K562 (cell line): ENCODE data around the gene BTBD1. TPM values are rescaled to one million over a fixed set of nuclear protein-coding genes. Genes with fewer than 3 reads are reported as not detected.
A peak's percentile ranks its signal among the peaks of the same experiment; 100 is the strongest.
"Not testable (repeated sequence)": the region's sequence is repeated elsewhere in the genome, so short reads cannot be mapped to it uniquely, and the experiment has no call there.

Experiments
- ATAC-seq: fragments of 200-7000 bp; cut with Tn5 transposase; 3 replicates; pipeline ENCODE4 v1.9.1; 2020; ENCODE audit warnings: moderate library complexity
- BruUV-seq: library from RNA; stranded (reverse); fragments of 400-500 nt; replicated peaks from 2 replicates; lab custom pipeline; 2021; lab: Mats Ljungman, UMichigan
- CTCF ChIA-PET: fragments of 300-600 bp; formaldehyde crosslinking; extraction: SDS; loops from one replicate; lab custom pipeline; 2021; ENCODE audit warnings: low intra/inter-chr PET ratio; lab: Yijun Ruan, JAX
- POLR2A ChIA-PET: fragments of 300-600, 350-650 bp; sonication (Branson Sonifier 250); formaldehyde crosslinking; extraction: SDS; loops from one replicate; lab custom pipeline; 2021; ENCODE audit warnings: antibody characterized with exemption, inconsistent platforms; lab: Yijun Ruan, JAX
- DNase-seq, 4 experiments: peaks; one replicate each; pipeline versions ENCODE4 v3.0.0 to v3.0.0-alpha.2; 2011 to 2018; ENCODE audit warnings: low spot score in 3 of 4, mixed read lengths in 3 of 4; ENCODE audit errors: extremely low read depth in 1 of 4
- FAIRE-seq: peaks from 2 replicates; lab custom pipeline; 2011; peaks lifted over from hg19 to GRCh38; lab: Jason Lieb, UNC
- H2AFZ ChIP-seq: 2 replicates; pipeline ENCODE4 v1.6.0; 2011; ENCODE audit warnings: low read depth, low read length, control low read depth, inconsistent platforms
- H3K27ac ChIP-seq: fragments of 200-600 bp; 3 replicates; pipeline ENCODE4 v1.8.0; 2011; ENCODE audit warnings: low read depth, mild to moderate bottlenecking, control low read depth, inconsistent platforms, low read length, moderate library complexity, mixed read lengths; ENCODE audit errors: extremely low read depth
- H3K27me3 ChIP-seq, 2 experiments: fragments of 300-600 bp in 1 of 2; 2 replicates in 1 of 2; 3 replicates in 1 of 2; pipeline versions ENCODE4 v1.6.0 to v1.8.0; 2011; ENCODE audit warnings: inconsistent platforms in 2 of 2, low read length in 2 of 2, mild to moderate bottlenecking in 1 of 2, mixed read lengths in 1 of 2, moderate library complexity in 1 of 2; ENCODE audit not compliant: control insufficient read depth in 2 of 2, insufficient read depth in 2 of 2
- H3K36me3 ChIP-seq: fragments of 300-600 bp; 3 replicates; pipeline ENCODE4 v1.8.0; 2011; ENCODE audit warnings: mild to moderate bottlenecking, low read length, inconsistent platforms; ENCODE audit not compliant: control insufficient read depth, insufficient read depth
- H3K4me1 ChIP-seq, 2 experiments: fragments of 200-600 bp in 1 of 2; replicated peaks in 1 of 2; 2 replicates in 1 of 2; 3 replicates in 1 of 2; pipeline versions ENCODE4 v1.5.1 to v1.8.0; 2011; ENCODE audit warnings: inconsistent platforms in 2 of 2, low read length in 2 of 2, mild to moderate bottlenecking in 1 of 2, mixed read lengths in 1 of 2, moderate library complexity in 1 of 2; ENCODE audit not compliant: control insufficient read depth in 2 of 2, insufficient read depth in 2 of 2
- H3K4me2 ChIP-seq: 2 replicates; pipeline ENCODE4 v1.6.1; 2011; ENCODE audit warnings: low read length, control low read depth, inconsistent platforms, mixed read lengths; ENCODE audit not compliant: insufficient read depth
- H3K4me3 ChIP-seq: fragments of 200-600 bp; sonication (generic), shearing (Covaris generic); 2 replicates; pipeline ENCODE4 v1.5.1; 2016; ENCODE audit warnings: control low read depth, inconsistent platforms
- H3K79me2 ChIP-seq: fragments of 200-600 bp; 3 replicates; pipeline ENCODE4 v1.8.0; 2011; ENCODE audit warnings: low read length, inconsistent platforms; ENCODE audit not compliant: control insufficient read depth, insufficient read depth
- H3K9ac ChIP-seq, 2 experiments: 2 replicates each; pipeline versions ENCODE4 v1.6.0 to v1.6.1; 2011; ENCODE audit warnings: low read depth in 2 of 2, low read length in 2 of 2, control low read depth in 1 of 2, inconsistent platforms in 1 of 2, mild to moderate bottlenecking in 1 of 2, mixed read lengths in 1 of 2; ENCODE audit not compliant: insufficient read depth in 1 of 2
- H3K9me1 ChIP-seq: one replicate; pipeline ENCODE4 v1.6.0; 2011; ENCODE audit warnings: inconsistent platforms, mild to moderate bottlenecking, low read length, moderate library complexity; ENCODE audit not compliant: control insufficient read depth, insufficient read depth
- H3K9me3 ChIP-seq: replicated peaks from 2 replicates; pipeline ENCODE4 v1.5.1; 2011; ENCODE audit warnings: low read depth, low read length, inconsistent platforms; ENCODE audit not compliant: control insufficient read depth, insufficient read depth
- H4K20me1 ChIP-seq: replicated peaks from 2 replicates; pipeline ENCODE4 v1.6.1; 2011; ENCODE audit warnings: low read length, inconsistent platforms, mixed read lengths; ENCODE audit not compliant: control insufficient read depth, insufficient read depth
- BHLHE40 ChIP-seq: IDR thresholded peaks from 2 replicates; pipeline ENCODE4 v1.6.1; 2011; ENCODE audit warnings: low read length, improper control_type of control experiment
- CREB1 ChIP-seq, 2 experiments: sonication (generic) in 1 of 2; formaldehyde crosslinking in 1 of 2; IDR thresholded peaks; 2 replicates each; pipeline versions ENCODE4 v1.6.1 to v1.8.0; 2012 to 2022; ENCODE audit warnings: inconsistent platforms in 1 of 2, mild to moderate bottlenecking in 1 of 2, missing genetic modification reagents in 1 of 2, moderate library complexity in 1 of 2
- FOXA1 ChIP-seq: fragments of 450-650 bp; IDR thresholded peaks from 2 replicates; pipeline ENCODE4 v1.6.1; 2016; ENCODE audit warnings: mild to moderate bottlenecking, borderline replicate concordance
- PHB2 ChIP-seq: fragments of 450-650 bp; IDR thresholded peaks from 2 replicates; pipeline ENCODE4 v1.6.1; 2017; ENCODE audit warnings: low read depth
- POLR2A ChIP-seq: fragments of 450-650 bp; conservative IDR thresholded peaks from 2 replicates; pipeline ENCODE4 v1.6.1; 2016
- RBM39 ChIP-seq: fragments of 200-400 bp; formaldehyde crosslinking; optimal IDR thresholded peaks from 2 replicates; pipeline ENCODE3; 2018; ENCODE audit warnings: low read depth, low read length
- TSC22D4 ChIP-seq: fragments of 450-650 bp; IDR thresholded peaks from 2 replicates; pipeline ENCODE4 v1.6.1; 2016; ENCODE audit warnings: missing genetic modification characterization, missing biosample characterization, control low read depth
- USF2 ChIP-seq: sonication (generic); formaldehyde crosslinking; IDR thresholded peaks from 2 replicates; pipeline ENCODE4 v1.5.0; 2020; ENCODE audit warnings: missing genetic modification reagents
- ZNF197 ChIP-seq: fragments of 200-800 bp; sonication (Bioruptor generic); IDR thresholded peaks from 2 replicates; pipeline ENCODE4 v1.6.1; 2016; ENCODE audit warnings: low read depth, missing genetic modification characterization, missing compliant biosample characterization
- ZNF3 ChIP-seq: fragments of 250-450 bp; sonication (Bioruptor Pico); IDR thresholded peaks from 2 replicates; pipeline ENCODE4 v1.5.0; 2021; ENCODE audit warnings: mild to moderate bottlenecking, moderate library complexity
- ZNF384 ChIP-seq: IDR thresholded peaks from 2 replicates; pipeline ENCODE4 v1.6.1; 2012; ENCODE audit warnings: low read depth, low read length, improper control_type of control experiment
- ZNF696 ChIP-seq: fragments of 250-450 bp; sonication (Bioruptor Pico); conservative IDR thresholded peaks from 2 replicates; pipeline ENCODE4 v1.4.0; 2020; ENCODE audit warnings: mild to moderate bottlenecking, moderate library complexity
- ZNF830 ChIP-seq: fragments of 250-450 bp; sonication (Bioruptor Pico); IDR thresholded peaks from 2 replicates; pipeline ENCODE4 v1.5.0; 2021; ENCODE audit warnings: mild to moderate bottlenecking
- WGBS: fragments of 100-300 bp; shearing (Covaris generic); methylation state at CpG from one replicate; pipeline ENCODE4 v1.1.6; 2016; ENCODE audit warnings: low coverage, mixed read lengths; ENCODE audit not compliant: insufficient coverage; ENCODE audit errors: missing lambda C conversion rate; 5-methylcytosine and 5-hydroxymethylcytosine counted together
- in situ Hi-C: fragments of 300-500 bp; cut with MboI; formaldehyde crosslinking; loops from 4 replicates; pipeline ENCODE4 v1.15.0; 2018; ENCODE audit warnings: inconsistent platforms, mixed read lengths
- intact Hi-C: fragments of 100-400 bp; cut with micrococcal nuclease; formaldehyde crosslinking; loops from 2 replicates; pipeline ENCODE4 v1.14.2; 2022
- polyA plus RNA-seq, 8 experiments: library from polyadenylated mRNA; depleted of rRNA in 4 of 8; stranded (reverse) in 5 of 8; unstranded in 3 of 8; fragments of >200 nt; fragmentation: Nextera tagmentation in 2 of 8; fragmentation: Illumina TruSeq in 1 of 8; extraction: Ambion mirVana in 2 of 8; extraction: Trizol in 1 of 8; gene quantifications; 2 replicates each; pipeline versions ENCODE4 v1.2.1 to v1.2.3, GENCODE V29; 2011 to 2014; ENCODE audit warnings: inconsistent platforms in 1 of 8, missing spikeins in 1 of 8
- total RNA-seq, 7 experiments: library from RNA; depleted of rRNA in 6 of 7; stranded (reverse); fragments of >200 nt in 6 of 7; fragmentation: Illumina TruSeq in 2 of 7; extraction: Trizol in 2 of 7; gene quantifications; 2 replicates each; pipeline versions ENCODE4 v1.2.1 to v1.2.3, GENCODE V29; 2011 to 2021; ENCODE audit warnings: low replicate concordance in 1 of 7
- TF ChIP-seq, protein P1 (sequence below): fragments of 200-800 bp; sonication (Bioruptor generic); IDR thresholded peaks from 2 replicates; pipeline ENCODE4 v1.6.1; 2017; ENCODE audit warnings: missing genetic modification characterization, missing compliant biosample characterization

BTBD1 gene
- total and polyA plus RNA-seq, 9 of the 15 experiments (the other 6 are each of a cell fraction or from before 2014, with no cell fraction given) = 19.4 to 106 (median 90.4) TPM

DNA sequence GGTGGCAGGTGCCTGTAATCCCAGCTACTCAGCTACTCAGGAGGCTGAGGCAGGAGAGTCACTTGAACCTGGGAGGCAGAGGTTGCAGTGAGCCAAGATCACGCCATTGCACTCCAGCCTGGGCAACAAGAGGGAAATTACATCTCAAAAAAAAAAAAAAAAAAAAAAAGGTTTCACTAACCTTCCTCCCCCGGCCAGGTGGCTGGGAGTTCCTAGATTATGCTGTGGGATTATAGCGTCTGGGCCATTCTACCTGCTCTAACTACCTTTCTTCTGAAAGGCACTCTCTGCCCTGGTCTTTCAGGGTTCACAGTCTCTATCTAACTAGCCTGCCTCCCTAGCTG lies 24.9 kb upstream of the BTBD1 start:
- H3K9me3 ChIP-seq, H3K36me3 ChIP-seq, H4K20me1 ChIP-seq, CTCF ChIA-PET, H3K79me2 ChIP-seq, H3K9me1 ChIP-seq, H3K27me3 ChIP-seq, in situ Hi-C loops, H3K4me3 ChIP-seq, FAIRE-seq: not testable (repeated sequence)
- TF ChIP-seq, protein P1, sequence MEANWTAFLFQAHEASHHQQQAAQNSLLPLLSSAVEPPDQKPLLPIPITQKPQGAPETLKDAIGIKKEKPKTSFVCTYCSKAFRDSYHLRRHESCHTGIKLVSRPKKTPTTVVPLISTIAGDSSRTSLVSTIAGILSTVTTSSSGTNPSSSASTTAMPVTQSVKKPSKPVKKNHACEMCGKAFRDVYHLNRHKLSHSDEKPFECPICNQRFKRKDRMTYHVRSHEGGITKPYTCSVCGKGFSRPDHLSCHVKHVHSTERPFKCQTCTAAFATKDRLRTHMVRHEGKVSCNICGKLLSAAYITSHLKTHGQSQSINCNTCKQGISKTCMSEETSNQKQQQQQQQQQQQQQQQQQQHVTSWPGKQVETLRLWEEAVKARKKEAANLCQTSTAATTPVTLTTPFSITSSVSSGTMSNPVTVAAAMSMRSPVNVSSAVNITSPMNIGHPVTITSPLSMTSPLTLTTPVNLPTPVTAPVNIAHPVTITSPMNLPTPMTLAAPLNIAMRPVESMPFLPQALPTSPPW (CRISPR knock-in tag) = peak; percentile 27; the same call in 1 of the 2 replicates
- TF ChIP-seq ZNF384 = peak; percentile 87
- TF ChIP-seq PHB2 = 0 out of 2 replicates have a peak, but pooled peaks have one; percentile 54
- Histone ChIP-seq H2AFZ (peak overlapping the region; percentile 63), H3K4me2 (peak overlapping the region; percentile 70), H3K27ac (peak overlapping the region; percentile 87), H3K4me1 (peaks cover 6 to 23% of the 10 kb centered on the region in 2 experiments; a peak in 4 of 5 replicates), H3K9ac (peak overlapping the region in 1 of 2 experiments; percentile 53; a peak in 2 of 4 replicates)
- POLR2A ChIA-PET = interaction anchor here (1.0 to 2.7 kb wide), 5 partner anchors 9 to 27 kb away, joined by 4 to 8 read pairs (median 5); partner anchors contain the start of gene TM6SF1
- ATAC-seq = peak; percentile 53
- intact Hi-C loops = loop anchor here (2.0 kb wide), 2 partner anchors 17 to 27 kb away; no protein-coding TSS in a partner anchor
- peak in 2 of 4 experiments; percentile 29 to 48 for DNase-seq
- WGBS = 7% methylated on average over 2 of the region's 3 CpGs
- TSS peak; percentile 40 for BruUV-seq

DNA sequence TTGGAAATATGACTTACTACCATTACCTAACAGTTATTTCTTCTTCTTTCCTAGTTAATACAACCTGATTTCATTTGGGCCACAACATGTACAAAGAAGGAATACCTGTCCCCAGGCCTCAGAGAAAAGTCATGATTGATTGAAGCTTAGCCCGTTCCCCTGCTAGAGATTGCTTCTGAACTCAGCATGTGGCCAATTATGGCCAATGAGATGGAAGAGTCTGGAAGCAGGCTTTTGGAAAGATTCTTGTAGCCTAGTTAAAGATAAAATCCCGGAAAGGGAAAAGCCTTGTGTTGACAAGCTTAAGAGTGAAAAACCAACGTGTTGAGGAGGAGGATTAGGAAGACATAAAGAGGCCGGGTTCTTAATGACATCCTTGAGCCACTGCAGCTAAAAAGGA lies 23.4 kb upstream of the BTBD1 start:
- FAIRE-seq (no peak), ATAC-seq (no peak), DNase-seq (no peak)
- intact Hi-C loops = no loop called here
- Histone ChIP-seq H3K4me1 (peaks cover 6 to 31% of the 10 kb centered on the region in 2 experiments; a peak in 4 of 5 replicates), H4K20me1 (no peaks in the 10 kb centered on the region), H3K36me3 (no peaks in the 10 kb centered on the region), H3K27me3 (no peaks in the 10 kb centered on the region), H3K79me2 (no peaks in the 10 kb centered on the region), H2AFZ (no peak overlapping the region), H3K9me1 (no peaks in the 10 kb centered on the region), H3K9me3 (no peaks in the 10 kb centered on the region), H3K4me3 (no peak overlapping the region), H3K27ac (no peak overlapping the region), H3K4me2 (no peak overlapping the region), H3K9ac (no peak overlapping the region)
- CTCF ChIA-PET = no interaction called here
- BruUV-seq = no TSS peak
- 28% methylated on average over 4 of the region's 4 CpGs for WGBS
- in situ Hi-C loops = no loop called here
- POLR2A ChIA-PET = interaction anchor here (1.5 to 1.6 kb wide), 2 partner anchors 11 to 24 kb away, joined by 4 to 5 read pairs; partner anchors contain the start of gene BTBD1
- TF ChIP-seq ZNF830 (CRISPR knock-in tag) (no peak), ZNF197 (CRISPR knock-in tag) (no peak), RBM39 (no peak), ZNF696 (CRISPR knock-in tag) (no peak), BHLHE40 (no peak), ZNF3 (CRISPR knock-in tag) (no peak), FOXA1 (no peak), TSC22D4 (tag) (no peak), POLR2A (no peak), USF2 (CRISPR knock-in tag) (peak; percentile 51), CREB1 (IDR thresholded peaks at IDR 0.05) (no peak), CREB1 (CRISPR knock-in tag; IDR thresholded peaks at IDR 0.05) (no peak)
